ENCODE results near the gene PTPRM.

The PTPRM gene

DNA sequence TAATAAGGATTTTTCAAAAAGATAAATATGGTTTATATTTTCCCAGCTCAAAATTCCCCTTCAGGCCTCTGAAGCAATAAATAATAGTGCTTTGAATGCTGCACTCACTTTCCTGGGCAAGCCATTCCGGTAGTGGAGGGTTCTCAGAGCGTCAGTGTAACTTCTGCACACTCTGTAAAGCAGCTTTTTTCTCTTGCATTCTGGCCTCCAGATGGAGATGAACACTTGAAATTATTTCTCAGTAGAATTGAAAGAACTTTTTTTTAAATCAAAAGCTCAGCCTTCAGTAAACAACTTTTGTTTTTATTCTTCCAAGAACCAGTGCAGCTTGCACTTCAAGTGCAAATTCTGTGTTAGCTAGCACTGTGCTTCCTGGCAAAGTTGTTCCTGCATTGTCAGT, 761.0 kb downstream of the PTPRM start:
- no peak for DNase-seq (ENCODE audit: low spot score)

DNA sequence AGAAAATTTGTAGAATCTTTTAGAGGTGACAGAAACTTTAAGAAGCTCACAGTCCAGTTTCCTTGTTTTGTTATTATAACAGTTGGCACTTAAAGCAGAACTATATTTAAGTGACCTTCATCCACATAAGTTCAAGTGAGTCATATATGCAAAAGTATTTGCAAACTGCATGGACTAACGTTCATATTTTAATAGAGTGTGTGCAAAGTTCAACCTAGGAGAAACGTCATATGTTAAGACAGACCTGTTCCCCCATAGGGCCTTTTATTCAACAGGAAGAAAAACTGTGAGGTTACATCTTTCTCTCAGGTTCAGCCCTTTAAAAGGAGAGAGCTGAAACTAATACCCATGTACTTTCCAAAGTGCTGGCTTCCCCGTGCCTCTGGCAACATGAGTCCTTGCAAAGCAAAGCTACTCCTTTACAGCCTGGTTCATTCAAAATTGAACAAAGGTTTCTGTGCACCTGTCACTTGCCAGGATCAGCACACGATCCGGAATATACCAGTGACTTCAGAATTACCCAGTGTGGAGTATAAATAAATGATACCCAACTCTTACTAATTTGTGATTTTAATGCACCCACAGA, 762.2 kb downstream of the PTPRM start:
- DNase-seq (ENCODE audit: low spot score), result no peak

DNA sequence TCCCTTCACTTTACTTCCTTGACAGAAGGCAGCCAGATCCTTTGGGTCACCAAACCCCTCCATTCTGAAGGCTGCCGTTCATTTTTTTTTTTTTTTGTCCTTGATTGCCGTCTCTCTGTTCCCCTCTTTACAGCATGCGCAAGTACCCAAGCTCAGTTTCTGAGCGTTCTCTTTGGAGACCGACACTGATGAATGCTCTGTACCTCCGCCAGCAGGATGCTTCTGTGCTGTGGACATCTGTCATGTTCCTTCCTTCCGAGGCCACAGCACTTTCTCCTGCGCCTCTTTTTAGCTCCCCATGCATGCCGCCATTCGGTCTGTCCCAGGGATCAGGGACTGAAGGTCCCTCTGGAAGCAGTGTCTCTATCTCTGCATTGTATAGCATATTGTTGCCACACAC, 763.5 kb downstream of the PTPRM start:
- no peak for DNase-seq (ENCODE audit: low spot score)

DNA sequence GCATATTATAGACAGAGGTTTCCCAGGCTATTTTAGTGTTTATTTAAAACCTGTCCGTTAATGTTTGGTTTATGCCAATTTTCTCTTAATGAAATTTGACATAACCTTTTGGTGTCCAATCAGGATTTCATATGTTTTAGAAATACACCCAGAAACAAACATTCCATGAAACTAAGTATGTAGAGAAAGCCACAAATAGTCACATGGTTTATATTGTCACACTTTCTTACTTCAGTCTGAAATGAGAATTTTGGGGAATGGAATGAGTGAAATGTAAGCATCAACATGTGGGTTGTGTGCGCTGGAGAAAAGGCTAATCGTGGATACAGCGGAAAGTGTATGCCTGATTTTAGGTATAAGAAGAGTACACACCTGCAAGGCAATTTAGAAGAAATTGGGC, 765.2 kb downstream of the PTPRM start:
- no peak for DNase-seq (ENCODE audit: low spot score)

DNA sequence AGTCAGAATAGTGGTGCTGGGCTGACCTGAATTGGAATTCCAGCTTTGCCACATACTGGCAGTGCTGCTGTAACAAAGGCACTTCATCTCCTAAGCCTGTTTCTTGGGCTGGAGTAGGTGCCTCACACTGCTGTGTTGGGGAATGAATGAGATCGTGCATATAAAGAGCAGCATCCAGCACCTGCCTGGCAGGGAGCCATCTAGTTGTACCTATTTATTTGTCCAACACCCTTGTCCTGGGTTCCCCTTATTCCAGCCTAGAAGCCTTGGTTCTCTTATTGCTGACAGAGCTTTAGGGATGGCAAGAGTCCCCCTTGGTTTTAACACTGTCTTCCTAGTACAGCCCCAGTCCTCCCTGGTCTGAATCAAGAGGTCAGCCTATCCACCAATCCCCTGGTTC, 766.8 kb downstream of the PTPRM start:
- no peak for DNase-seq (ENCODE audit: low spot score)

DNA sequence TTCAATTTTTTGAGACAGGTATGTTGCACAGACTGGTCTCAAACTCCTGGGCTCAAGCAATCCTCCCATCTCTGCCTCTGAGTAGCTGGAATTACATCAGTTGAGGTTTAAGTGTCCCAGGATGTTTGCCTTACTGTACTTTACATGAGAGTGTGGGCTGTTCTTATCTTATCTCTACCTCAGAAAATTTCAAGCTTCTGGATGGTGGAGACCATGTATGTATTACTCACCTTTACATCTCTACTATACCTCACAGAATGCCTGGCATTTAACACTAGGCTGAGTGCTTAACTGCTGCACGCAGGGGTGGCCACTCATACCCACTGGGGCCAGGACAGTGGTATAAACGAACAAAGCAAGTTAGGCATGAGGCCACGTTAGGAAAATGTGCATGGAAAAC, 770.1 kb downstream of the PTPRM start:
- no peak for DNase-seq (ENCODE audit: low spot score)

DNA sequence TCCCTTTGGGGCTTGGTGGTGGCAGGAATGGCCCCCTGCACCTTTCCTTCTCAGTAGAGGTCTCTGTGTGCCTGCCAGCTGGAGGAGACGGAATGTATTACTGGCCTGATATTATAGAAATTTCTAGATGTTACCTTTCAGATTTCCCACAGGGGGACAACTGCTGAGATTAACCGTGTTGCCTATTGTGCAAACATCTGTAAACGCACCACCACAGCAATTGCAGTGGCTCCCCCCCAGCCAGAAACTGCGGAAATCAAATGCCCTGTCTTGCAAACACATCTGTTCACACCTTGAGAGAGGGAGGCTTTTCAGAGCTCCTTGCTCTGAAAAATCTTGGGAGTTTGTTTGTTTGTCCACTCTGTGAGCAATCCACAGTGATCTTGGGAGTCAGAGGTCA, 772.1 kb downstream of the PTPRM start:
- DNase-seq (ENCODE audit: low spot score), result no peak

DNA sequence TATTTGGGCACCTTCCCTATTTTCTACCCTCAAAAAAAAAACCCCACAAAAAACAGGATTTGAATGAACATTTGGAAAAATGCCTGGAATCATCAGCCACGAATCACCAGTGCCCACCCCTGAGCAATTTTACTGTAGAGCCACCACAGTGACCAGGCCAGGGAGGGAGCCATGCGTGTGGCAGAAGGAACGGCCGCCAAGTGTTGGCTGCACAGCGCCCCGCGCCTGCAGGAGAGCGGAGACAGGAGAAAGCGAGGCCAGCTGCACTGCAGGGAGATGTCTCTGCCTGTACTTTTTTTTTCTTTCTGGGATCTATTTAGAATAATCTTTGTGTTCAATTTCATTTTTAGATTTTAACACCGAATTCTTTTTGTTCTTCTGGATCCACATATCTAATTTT, 772.8 kb downstream of the PTPRM start:
- DNase-seq (ENCODE audit: low spot score), result no peak

DNA sequence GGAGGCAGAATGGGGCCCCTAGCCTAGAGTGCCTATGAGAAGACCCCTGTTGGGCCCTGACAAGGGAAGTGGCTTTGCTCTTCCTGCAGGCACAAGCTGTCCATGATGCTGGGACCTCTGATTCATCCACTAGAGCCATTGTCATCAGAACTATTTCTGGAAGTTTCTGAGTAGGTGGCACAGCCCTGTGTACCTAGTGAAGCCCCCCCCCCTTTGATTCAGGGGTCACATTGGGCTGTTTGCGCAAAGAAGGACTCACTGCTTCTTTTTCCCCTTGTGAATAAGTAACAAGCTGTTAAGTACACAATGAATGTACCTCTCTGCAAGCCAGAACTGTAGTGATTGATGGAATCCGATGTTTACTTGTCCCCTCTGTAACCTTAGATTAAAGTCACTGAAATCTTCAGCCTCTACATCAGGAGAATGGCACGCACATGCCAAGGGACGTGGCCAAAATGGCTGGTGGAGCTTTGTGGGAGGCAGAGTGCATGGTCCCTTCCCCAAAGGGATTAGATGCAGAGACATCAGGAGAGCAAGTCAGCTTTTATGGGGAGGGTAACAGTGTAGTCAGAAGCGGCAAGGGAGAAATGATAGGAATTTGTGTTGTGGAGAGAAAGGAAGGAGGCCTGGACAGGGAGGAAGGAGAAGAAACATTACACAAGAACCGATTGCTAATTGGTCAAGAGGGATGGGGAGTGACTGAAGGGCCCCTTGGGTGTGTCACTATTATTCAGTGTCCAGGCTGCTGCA, 774.5 kb downstream of the PTPRM start:
- peak; percentile 70 for DNase-seq (ENCODE audit: low spot score)

DNA sequence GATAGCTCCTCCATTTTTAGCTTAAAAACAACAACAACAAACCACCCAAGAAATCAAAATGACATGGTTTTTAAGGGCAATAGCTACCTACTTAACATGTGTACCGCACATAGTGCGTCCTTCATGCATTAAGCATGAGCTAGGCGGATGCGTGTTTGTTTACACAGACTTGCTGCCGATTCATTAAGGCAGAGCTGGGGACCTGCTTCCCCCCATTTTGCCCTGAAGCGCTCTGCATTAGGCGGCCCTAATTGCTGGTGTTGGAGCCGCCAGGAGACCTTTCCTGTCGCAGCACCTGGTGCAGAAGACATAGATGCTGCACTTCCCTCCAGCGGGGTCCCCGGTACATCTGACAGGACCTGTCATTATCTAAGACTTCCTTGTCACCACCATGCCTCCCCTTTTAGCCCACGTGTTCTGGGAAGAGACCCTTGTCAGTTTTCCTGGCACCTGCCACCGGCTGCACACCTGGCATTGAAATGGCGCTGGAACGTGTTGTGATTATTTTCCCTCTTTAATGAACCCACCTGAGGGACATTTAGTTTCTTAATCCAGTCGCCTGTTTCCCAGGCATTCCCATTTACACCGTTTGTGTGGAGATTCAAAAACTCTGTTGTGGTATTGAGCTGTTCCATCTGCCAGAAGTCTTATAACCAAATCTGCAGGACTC, 781.1 kb downstream of the PTPRM start:
- no peak for DNase-seq (ENCODE audit: low spot score)

DNA sequence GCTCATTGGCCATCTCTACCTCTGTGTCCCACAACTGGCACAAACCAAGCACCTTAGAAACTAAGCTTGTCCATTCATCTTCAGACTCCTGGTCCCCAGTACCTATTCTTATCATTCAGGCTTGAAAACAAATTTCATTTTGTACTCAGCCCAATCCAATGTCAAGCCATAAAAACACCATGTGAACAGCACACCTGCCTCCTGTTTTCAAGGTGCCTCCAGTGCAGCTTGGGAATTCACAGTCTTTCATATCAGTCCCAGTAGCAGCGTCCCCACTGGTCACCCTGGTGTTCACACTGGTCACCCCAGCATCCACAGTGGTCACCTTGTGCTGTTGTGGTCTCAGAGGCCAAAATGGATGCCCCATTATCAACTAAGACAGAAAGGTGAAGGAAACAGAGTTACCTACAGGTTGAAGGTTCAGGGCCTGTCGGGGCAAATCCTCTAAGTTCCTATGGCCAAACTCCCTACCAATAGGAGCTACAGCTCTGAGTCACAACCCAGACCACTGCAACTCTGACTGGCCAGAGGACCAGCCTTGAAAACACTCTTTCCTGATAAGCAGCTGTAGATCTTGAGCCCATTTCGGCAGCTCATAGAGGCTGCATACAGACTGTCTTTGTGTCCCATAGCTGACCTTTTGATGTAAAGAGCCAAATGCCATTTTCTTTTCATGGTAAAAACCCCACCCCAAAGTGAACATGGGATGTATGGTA, 782.6 kb downstream of the PTPRM start:
- DNase-seq (ENCODE audit: low spot score), result no peak

DNA sequence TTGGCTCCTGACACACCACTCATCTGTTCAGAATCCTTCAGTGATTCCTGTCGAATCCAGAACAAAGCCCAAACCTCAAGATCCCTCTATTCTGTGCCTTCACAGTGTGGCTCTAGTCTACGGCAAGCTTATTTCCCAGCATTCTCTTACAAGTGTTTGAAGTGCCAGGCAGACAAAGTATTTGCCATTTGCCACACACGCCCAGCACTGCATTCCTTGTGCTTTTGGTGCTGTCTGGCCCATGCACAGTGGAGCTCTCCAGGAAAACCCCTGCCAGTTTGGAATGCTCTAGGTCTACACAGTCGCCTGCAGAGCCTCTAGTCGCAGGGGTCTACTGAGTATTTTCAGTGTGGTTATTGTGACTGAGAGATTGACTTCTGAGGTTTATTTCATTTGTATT, 783.5 kb downstream of the PTPRM start:
- DNase-seq (ENCODE audit: low spot score), result no peak

DNA sequence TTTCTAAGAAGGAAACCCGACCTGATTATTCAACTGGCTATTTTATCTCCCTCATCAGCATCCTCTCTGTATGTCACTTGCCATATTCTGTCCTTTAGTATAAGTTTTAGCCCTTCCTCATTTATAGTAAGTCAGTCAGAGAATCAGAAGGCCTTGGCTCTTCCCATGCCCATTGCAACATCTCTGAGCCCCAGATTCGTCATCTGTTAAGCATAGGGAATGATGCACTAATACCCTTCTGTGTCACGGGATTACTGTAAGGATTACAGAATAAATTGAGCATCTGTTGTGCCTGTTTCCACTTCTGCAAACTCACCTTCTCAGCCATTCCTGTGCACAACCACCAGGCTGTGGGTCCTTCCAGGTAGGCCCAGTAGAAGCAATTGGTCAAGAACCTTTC, 784.0 kb downstream of the PTPRM start:
- no peak for DNase-seq (ENCODE audit: low spot score)

DNA sequence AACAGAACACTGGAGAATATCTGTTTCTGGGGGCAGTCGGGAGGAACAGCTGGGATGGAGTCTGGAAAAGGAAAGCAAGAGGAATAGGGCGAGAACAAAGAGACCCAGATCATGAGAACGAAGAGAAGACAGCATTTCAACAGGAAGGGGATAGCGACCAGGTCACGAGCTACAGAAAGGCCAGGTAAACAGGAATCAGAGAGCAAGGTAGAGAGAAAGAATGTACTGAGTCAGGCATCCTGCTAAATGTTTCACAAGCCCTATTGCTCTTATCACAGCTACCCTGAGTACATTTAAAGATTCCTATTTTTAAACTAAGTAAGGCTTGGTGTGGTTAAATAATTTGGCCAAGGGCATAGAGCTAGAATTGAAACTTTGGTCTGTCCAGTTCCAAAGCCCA, 787.2 kb downstream of the PTPRM start:
- no peak for DNase-seq (ENCODE audit: low spot score)

DNA sequence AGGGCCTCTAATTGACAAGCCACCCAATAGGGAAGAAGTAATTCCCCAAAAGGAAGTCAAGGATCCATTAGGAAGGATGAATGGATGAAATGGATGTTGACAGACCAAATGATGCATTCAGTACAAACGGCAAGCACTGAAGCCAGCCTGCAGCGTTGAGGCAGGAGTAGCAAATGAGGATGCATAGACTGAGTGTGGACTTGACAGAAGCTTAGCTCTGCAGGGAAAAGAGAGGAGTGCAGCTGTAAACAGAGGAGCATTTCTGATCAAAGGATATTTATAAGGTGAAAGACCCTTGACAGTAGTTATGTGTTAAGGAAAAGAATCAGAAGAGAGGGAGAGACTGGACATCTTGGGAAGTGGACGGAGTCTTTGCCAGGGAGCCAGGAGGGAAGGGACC, 788.9 kb downstream of the PTPRM start:
- DNase-seq (ENCODE audit: low spot score), result no peak

DNA sequence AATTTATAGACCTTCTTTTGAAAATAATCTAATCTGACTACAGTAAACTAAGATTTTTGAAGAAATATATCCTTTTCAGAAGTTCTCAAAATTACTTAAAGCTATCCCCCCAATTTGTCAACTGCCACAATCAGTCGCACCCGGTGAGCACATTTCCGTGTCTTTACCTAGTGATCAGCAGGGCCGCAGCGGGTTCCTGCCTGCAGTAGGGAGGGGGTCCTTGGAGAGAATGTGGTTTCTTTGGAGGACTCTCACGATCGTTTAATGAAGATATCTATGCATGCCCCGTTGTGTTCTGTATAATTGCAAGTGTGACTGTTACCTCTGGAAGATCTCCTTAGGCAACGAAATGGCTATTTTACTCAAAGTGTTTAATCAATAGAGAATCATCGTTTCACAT, 790.2 kb downstream of the PTPRM start:
- DNase-seq (ENCODE audit: low spot score), result no peak

DNA sequence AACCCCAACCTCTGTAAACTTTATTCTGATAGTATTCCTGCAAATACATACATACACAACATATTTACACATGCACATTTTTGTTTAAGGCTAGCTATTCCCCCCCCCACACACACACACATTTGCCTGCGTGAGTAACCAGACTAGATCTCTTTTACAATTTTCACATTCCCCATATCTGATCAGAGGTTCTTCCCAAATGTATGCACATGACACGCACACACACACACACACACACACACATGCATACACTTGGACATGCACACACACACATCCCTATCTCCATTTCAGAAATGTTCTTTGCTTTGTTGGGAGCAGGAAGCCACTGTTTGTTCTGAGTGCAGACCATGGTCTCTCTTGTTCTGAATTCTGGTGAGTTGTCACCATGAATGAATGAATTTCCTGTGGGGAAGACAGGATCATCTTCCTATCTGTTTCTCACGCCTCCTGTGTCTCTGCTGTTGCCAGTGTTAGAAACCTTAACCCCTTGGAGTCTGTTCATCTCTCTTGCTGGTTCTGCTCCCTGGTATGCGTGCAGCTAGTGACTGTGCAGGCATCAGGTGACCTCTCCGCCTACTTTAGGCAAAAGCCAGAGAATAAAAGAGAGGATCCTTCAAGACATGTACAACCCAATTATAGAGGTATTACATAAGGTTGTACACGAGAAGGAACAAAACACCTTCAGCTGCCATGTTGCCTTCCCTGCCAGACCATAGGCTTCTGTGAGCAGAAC, 791.1 kb downstream of the PTPRM start:
- no peak for DNase-seq (ENCODE audit: low spot score)

DNA sequence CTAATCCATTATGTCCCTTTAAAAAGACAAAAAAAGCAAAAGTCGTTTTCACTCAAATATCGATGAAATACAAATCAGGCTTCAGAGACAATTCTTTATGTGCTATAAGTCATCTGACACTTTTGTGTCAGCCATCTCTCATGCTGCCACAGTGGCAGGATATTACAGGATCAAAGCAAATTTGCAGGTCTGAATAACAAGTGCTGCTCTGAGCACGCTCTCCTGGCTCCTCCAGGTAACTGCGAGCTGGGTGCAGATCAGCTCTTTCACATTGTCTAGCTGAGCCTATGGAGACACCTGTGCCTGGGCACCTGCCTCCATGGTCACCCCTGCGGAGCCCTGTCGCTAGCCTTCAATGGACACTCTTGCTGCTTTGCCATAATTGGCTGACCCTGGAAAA, 792.0 kb downstream of the PTPRM start:
- no peak for DNase-seq (ENCODE audit: low spot score)

DNA sequence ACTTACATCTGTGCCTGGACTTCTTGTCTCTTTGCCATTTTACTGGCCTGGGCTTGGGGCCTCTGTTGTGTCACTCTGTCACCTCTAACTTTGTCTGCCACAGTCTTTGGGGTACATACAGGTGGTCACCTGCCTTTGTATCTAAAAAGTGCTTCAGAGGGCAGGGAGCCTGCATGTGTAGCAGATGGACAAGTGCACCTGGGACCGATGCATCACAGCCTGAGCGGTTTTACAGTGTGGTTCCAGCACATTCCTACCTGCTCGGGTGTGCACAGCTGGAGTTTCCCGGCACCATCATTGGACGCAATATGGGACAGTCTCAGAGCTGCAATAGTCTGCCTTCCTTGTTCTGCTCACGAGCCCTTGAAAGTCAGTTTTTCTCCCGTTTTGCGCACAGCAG, 792.4 kb downstream of the PTPRM start:
- DNase-seq (ENCODE audit: low spot score), result peak; percentile 2

DNA sequence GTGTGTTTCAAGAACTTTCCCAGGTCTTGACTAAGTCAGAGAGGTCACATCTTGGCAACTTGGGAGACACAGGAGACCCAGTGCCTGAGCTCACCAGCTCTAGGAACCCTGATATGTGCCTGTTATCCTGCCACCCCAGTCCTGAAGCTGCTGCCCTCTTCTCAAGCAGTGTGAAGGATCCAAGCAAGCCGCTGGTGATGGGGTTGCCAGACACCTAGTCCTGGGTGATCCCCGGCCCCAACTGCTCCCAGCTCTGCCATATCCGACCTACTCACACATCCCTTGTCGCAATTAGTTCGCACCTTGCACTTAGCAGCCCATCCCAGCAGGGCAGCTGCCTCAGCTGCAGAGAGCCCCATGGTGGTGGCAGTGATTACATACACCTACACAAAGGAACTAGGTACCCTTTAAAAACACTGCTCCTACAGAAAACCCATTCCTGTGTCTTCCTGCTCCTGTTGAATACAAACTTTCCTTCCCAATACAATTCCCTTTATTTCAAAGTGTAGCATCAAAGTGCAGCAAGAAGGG, 794.9 kb downstream of the PTPRM start:
- DNase-seq (ENCODE audit: low spot score), result no peak

DNA sequence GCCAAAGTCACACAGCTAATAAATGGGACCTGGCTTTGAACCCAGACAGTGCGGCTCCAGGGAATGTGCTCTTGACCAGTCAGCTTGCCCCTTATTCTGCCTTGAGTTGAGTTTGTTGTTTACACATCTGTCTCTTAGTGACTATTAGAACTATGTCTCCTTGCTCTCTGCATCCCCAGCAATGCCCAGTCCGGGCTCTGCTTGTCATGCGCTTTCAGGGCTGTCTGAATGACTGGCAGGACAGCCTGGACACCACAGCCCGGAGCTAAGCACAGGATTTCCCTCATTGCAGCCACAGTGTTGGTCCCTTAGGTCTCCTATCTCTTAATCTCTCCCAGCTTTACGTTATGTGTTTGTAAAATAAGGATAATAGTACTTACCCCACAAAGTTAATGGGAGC, 795.7 kb downstream of the PTPRM start:
- DNase-seq (ENCODE audit: low spot score), result no peak

DNA sequence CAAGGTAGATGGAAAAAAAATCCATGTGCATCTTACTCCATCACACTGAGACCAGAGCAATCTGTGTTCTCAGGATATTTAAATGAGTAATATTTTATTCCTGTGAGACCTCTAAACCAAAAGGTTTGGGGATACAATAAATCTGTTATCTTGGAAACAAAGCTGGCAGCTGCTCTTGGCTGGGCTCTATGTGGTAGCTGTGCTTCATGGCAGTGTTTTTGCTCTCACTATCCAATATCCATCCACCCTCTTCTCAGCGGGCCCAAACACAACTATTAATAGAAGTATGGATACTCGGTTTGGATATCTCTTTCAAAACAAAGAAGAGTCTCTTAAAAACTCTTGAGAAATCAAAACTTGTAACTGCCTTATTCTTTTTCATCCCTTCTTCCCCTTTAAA, 797.3 kb downstream of the PTPRM start:
- DNase-seq (ENCODE audit: low spot score), result no peak

All from kidney tubule cell (primary cell).